SK-MEL-5 (cell line): ENCODE results near the gene DNAH6. TPM values are rescaled to one million over a fixed set of nuclear protein-coding genes. Genes with fewer than 3 reads are reported as not detected.

Experiments
- DNase-seq: peaks from one replicate; pipeline ENCODE4 v3.0.0-alpha.2; 2016; ENCODE audit warnings: low read depth, low spot score
- in situ Hi-C: cut with HindIII; loops from 2 replicates; pipeline ENCODE4 v1.10.0; 2016; ENCODE audit warnings: low sequenced_read_pairs, high pct_unique_total_duplicates, low pct_unique_long_range_greater_than_20kb
- total RNA-seq: library from RNA; depleted of rRNA; stranded (reverse); fragments of >200 nt; shearing (Covaris generic); gene quantifications from 2 replicates; pipeline ENCODE4 v1.2.3, GENCODE V29; 2014

The DNAH6 gene
- total RNA-seq, 1 experiment from 2014 or later, result 15.6 TPM

GRCh38 chr2:84792856-84793522, 276.7 kb downstream of the DNAH6 start:
- DNase-seq, result no peak
- in situ Hi-C loops, result no loop called here

- in situ Hi-C loops, result no loop called here
- DNase-seq, result no peak
Observed at GRCh38 chr2:84793641-84794040, 277.3 kb downstream of the DNAH6 start.

GRCh38 chr2:84796798-84797197, 280.5 kb downstream of the DNAH6 start:
- in situ Hi-C loops, result no loop called here

GRCh38 chr2:84797271-84797670, 281.0 kb downstream of the DNAH6 start:
- in situ Hi-C loops, result no loop called here

More at GRCh38 chr2:84796798-84797197, 280.5 kb downstream of the DNAH6 start:
- DNase-seq, result no peak

GRCh38 chr2:84799772-84800171, 283.5 kb downstream of the DNAH6 start:
- in situ Hi-C loops, result no loop called here
- DNase-seq, result no peak

More at GRCh38 chr2:84797271-84797670, 281.0 kb downstream of the DNAH6 start:
- no peak for DNase-seq

GRCh38 chr2:84800194-84800805, 284.0 kb downstream of the DNAH6 start:
- no peak for DNase-seq
- in situ Hi-C loops, result no loop called here

GRCh38 chr2:84801811-84802210, 285.5 kb downstream of the DNAH6 start:
- in situ Hi-C loops, result no loop called here
- DNase-seq, result no peak

- in situ Hi-C loops, result no loop called here
- DNase-seq, result no peak
Observed at GRCh38 chr2:84805250-84805958, 289.1 kb downstream of the DNAH6 start.

GRCh38 chr2:84807063-84807485, 290.8 kb downstream of the DNAH6 start:
- in situ Hi-C loops, result no loop called here
- peak; percentile 49 for DNase-seq

- no peak for DNase-seq
- in situ Hi-C loops, result no loop called here
Observed at GRCh38 chr2:84808279-84808678, 292.0 kb downstream of the DNAH6 start.

- in situ Hi-C loops, result no loop called here
- DNase-seq, result no peak
Observed at GRCh38 chr2:84811839-84812431, 295.6 kb downstream of the DNAH6 start.

GRCh38 chr2:84815146-84815545, 298.8 kb downstream of the DNAH6 start:
- in situ Hi-C loops, result no loop called here
- DNase-seq, result no peak

- in situ Hi-C loops, result no loop called here
- no peak for DNase-seq
Observed at GRCh38 chr2:84816426-84817026, 300.2 kb downstream of the DNAH6 start.

- DNase-seq, result no peak
- in situ Hi-C loops, result no loop called here
Observed at GRCh38 chr2:84817239-84817655, 300.9 kb downstream of the DNAH6 start.

- DNase-seq, result no peak
- in situ Hi-C loops, result no loop called here
Observed at GRCh38 chr2:84821806-84822205, 305.5 kb downstream of the DNAH6 start.

- in situ Hi-C loops, result no loop called here
- DNase-seq, result no peak
Observed at GRCh38 chr2:84823229-84823628, 306.9 kb downstream of the DNAH6 start.

- in situ Hi-C loops, result no loop called here
Observed at GRCh38 chr2:84823788-84824187, 307.5 kb downstream of the DNAH6 start.

GRCh38 chr2:84827978-84828575, 311.8 kb downstream of the DNAH6 start:
- in situ Hi-C loops, result no loop called here
- DNase-seq, result no peak

More at GRCh38 chr2:84823788-84824187, 307.5 kb downstream of the DNAH6 start:
- DNase-seq, result no peak
